WTC11 (cell line): ENCODE results near the gene TMEM127.
"Not testable (repeated sequence)": the region's sequence is repeated elsewhere in the genome, so short reads cannot be mapped to it uniquely, and the experiment has no call there.

Source experiments
- CREB1 ChIP-seq: sonication (generic); formaldehyde crosslinking; IDR thresholded peaks from 2 replicates; pipeline ENCODE4 v1.8.0; 2023; ENCODE audit warnings: mild to moderate bottlenecking, missing genetic modification reagents
- EMX1 ChIP-seq: fragments of 250-450 bp; sonication (Bioruptor Pico); IDR thresholded peaks from 2 replicates; pipeline ENCODE4 v1.8.0; 2021; ENCODE audit warnings: mild to moderate bottlenecking
- GTF2I ChIP-seq: fragments of 250-450 bp; sonication (Bioruptor Pico); conservative IDR thresholded peaks from 2 replicates; pipeline ENCODE4 v1.4.0; 2021; ENCODE audit warnings: mild to moderate bottlenecking
- IRF2 ChIP-seq: sonication (generic); formaldehyde crosslinking; IDR thresholded peaks from 2 replicates; pipeline ENCODE4 v1.8.0; 2022; ENCODE audit warnings: low read depth, missing genetic modification reagents, borderline replicate concordance
- JUN ChIP-seq: sonication (generic); formaldehyde crosslinking; IDR thresholded peaks from 2 replicates; pipeline ENCODE4 v1.8.0; 2023; ENCODE audit warnings: mild to moderate bottlenecking, missing genetic modification reagents
- NR2C2 ChIP-seq: sonication (generic); formaldehyde crosslinking; IDR thresholded peaks from 2 replicates; pipeline ENCODE4 v1.8.0; 2022; ENCODE audit warnings: mild to moderate bottlenecking, missing genetic modification reagents
- SP1 ChIP-seq: sonication (generic); formaldehyde crosslinking; conservative IDR thresholded peaks from 2 replicates; pipeline ENCODE4 v1.8.1; 2022; ENCODE audit warnings: missing genetic modification reagents
- ZNF317 ChIP-seq: sonication (generic); formaldehyde crosslinking; IDR thresholded peaks from 2 replicates; pipeline ENCODE4 v1.8.1; 2023; ENCODE audit warnings: low read depth, mild to moderate bottlenecking, moderate library complexity, missing genetic modification reagents, borderline replicate concordance
- TF ChIP-seq, protein P1 (sequence below): sonication (generic); formaldehyde crosslinking; conservative IDR thresholded peaks from 2 replicates; pipeline ENCODE4 v1.8.1; 2022; ENCODE audit warnings: mild to moderate bottlenecking, missing genetic modification reagents
- TF ChIP-seq, protein P2 (sequence below): fragments of 200-600 bp; IDR thresholded peaks from 2 replicates; pipeline ENCODE4 v1.8.0; 2022; ENCODE audit warnings: antibody characterized with exemption
- TF ChIP-seq, protein P3 (sequence below): sonication (generic); formaldehyde crosslinking; IDR thresholded peaks from 2 replicates; pipeline ENCODE4 v1.8.1; 2023; ENCODE audit warnings: mild to moderate bottlenecking, missing genetic modification reagents
- TF ChIP-seq, protein P4 (sequence below): sonication (generic); formaldehyde crosslinking; IDR thresholded peaks from 2 replicates; pipeline ENCODE4 v1.8.1; 2022; ENCODE audit warnings: low read depth, missing genetic modification reagents, borderline replicate concordance

DNA sequence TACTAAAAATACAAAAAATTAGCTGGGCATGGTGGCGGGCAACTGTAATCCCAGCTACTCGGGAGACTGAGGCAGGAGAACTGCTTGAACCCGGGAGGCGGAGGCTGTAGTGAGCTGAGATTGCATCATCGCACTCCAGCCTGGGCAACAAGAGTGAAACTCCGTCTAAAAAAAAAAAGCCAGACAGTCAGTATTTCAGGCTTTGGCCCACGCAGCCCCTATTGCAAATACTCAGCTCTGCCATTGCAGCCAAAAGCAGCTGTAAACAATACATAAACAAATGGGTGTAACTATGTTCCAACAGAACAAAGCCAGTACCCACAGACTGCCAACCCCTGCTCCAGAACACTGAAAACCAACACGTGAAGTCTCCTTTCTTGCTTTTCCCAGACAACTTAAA lies 28.5 kb upstream of the TMEM127 start:
- TF ChIP-seq, protein P1, sequence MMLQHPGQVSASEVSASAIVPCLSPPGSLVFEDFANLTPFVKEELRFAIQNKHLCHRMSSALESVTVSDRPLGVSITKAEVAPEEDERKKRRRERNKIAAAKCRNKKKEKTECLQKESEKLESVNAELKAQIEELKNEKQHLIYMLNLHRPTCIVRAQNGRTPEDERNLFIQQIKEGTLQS (CRISPR knock-in tag): not testable (repeated sequence)
- not testable (repeated sequence) for TF ChIP-seq SP1 (CRISPR knock-in tag); EMX1 (CRISPR knock-in tag); NR2C2; IRF2 (CRISPR knock-in tag); GTF2I (CRISPR knock-in tag); JUN; ZNF317 (CRISPR knock-in tag); CREB1 (CRISPR knock-in tag)
- TF ChIP-seq, protein P2, sequence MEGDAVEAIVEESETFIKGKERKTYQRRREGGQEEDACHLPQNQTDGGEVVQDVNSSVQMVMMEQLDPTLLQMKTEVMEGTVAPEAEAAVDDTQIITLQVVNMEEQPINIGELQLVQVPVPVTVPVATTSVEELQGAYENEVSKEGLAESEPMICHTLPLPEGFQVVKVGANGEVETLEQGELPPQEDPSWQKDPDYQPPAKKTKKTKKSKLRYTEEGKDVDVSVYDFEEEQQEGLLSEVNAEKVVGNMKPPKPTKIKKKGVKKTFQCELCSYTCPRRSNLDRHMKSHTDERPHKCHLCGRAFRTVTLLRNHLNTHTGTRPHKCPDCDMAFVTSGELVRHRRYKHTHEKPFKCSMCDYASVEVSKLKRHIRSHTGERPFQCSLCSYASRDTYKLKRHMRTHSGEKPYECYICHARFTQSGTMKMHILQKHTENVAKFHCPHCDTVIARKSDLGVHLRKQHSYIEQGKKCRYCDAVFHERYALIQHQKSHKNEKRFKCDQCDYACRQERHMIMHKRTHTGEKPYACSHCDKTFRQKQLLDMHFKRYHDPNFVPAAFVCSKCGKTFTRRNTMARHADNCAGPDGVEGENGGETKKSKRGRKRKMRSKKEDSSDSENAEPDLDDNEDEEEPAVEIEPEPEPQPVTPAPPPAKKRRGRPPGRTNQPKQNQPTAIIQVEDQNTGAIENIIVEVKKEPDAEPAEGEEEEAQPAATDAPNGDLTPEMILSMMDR: not testable (repeated sequence)
- TF ChIP-seq, protein P3, sequence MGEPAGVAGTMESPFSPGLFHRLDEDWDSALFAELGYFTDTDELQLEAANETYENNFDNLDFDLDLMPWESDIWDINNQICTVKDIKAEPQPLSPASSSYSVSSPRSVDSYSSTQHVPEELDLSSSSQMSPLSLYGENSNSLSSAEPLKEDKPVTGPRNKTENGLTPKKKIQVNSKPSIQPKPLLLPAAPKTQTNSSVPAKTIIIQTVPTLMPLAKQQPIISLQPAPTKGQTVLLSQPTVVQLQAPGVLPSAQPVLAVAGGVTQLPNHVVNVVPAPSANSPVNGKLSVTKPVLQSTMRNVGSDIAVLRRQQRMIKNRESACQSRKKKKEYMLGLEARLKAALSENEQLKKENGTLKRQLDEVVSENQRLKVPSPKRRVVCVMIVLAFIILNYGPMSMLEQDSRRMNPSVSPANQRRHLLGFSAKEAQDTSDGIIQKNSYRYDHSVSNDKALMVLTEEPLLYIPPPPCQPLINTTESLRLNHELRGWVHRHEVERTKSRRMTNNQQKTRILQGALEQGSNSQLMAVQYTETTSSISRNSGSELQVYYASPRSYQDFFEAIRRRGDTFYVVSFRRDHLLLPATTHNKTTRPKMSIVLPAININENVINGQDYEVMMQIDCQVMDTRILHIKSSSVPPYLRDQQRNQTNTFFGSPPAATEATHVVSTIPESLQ: not testable (repeated sequence)
- TF ChIP-seq, protein P4, sequence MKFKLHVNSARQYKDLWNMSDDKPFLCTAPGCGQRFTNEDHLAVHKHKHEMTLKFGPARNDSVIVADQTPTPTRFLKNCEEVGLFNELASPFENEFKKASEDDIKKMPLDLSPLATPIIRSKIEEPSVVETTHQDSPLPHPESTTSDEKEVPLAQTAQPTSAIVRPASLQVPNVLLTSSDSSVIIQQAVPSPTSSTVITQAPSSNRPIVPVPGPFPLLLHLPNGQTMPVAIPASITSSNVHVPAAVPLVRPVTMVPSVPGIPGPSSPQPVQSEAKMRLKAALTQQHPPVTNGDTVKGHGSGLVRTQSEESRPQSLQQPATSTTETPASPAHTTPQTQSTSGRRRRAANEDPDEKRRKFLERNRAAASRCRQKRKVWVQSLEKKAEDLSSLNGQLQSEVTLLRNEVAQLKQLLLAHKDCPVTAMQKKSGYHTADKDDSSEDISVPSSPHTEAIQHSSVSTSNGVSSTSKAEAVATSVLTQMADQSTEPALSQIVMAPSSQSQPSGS (CRISPR knock-in tag): not testable (repeated sequence)
